ENCODE data around the gene ARL8A.

GRCh38 chr1:202164271-202165037, 19.9 kb upstream of the ARL8A start:
- no peak for TF ChIP-seq CTCF (IDR thresholded peaks at IDR 0.05)
- TF ChIP-seq POLR2A (IDR thresholded peaks at IDR 0.05), result no peak

All from esophagus squamous epithelium (tissue), 4 donors.